Measurements from ENCODE around the gene GTF2H3.

GTF2H3 gene

GRCh38 chr12:123633379-123634141 is at the start of gene GTF2H3, which contains the start of gene EIF2B1:
TSS of gene GTF2H3 (plus strand) at chr12:123633829. CDS start at chr12:123633860, 31 bp downstream.
TSS of gene EIF2B1 (minus strand) at chr12:123633686. CDS start at chr12:123633557, 129 bp downstream.
- DNase-seq (ENCODE audit: low read depth) = peak; percentile 100
- peak within 1 kb of the TSS; percentile 99 for H3K4me3 ChIP-seq (ENCODE audit: low read depth, low read length)
- TF ChIP-seq POLR2A (IDR thresholded peaks at IDR 0.05; ENCODE audit: extremely low read depth, insufficient read length) (peak; percentile 99), MAX (IDR thresholded peaks at IDR 0.05; ENCODE audit: low read depth, low read length) (peak; percentile 98), MYC (IDR thresholded peaks at IDR 0.05; ENCODE audit: low read depth, low read length) (peak; percentile 99), CTCF (IDR thresholded peaks at IDR 0.05; ENCODE audit: low read depth, low read length) (no peak)

- TF ChIP-seq MAX (IDR thresholded peaks at IDR 0.05; ENCODE audit: low read depth, low read length) (no peak), POLR2A (IDR thresholded peaks at IDR 0.05; ENCODE audit: extremely low read depth, insufficient read length) (no peak), MYC (IDR thresholded peaks at IDR 0.05; ENCODE audit: low read depth, low read length) (no peak), CTCF (IDR thresholded peaks at IDR 0.05; ENCODE audit: low read depth, low read length) (no peak)
- no peak overlapping the region for H3K4me3 ChIP-seq (ENCODE audit: low read depth, low read length)
- no peak for DNase-seq (ENCODE audit: low read depth)
Measured at GRCh38 chr12:123591702-123592481, 41.7 kb upstream of the GTF2H3 start.

- TF ChIP-seq MYC (IDR thresholded peaks at IDR 0.05; ENCODE audit: low read depth, low read length) (no peak), CTCF (IDR thresholded peaks at IDR 0.05; ENCODE audit: low read depth, low read length) (no peak), POLR2A (IDR thresholded peaks at IDR 0.05; ENCODE audit: extremely low read depth, insufficient read length) (no peak), MAX (IDR thresholded peaks at IDR 0.05; ENCODE audit: low read depth, low read length) (no peak)
- no peak overlapping the region for H3K4me3 ChIP-seq (ENCODE audit: low read depth, low read length)
- no peak for DNase-seq (ENCODE audit: low read depth)
Measured at GRCh38 chr12:123595729-123596128, 37.9 kb upstream of the GTF2H3 start.

- no peak for TF ChIP-seq POLR2A (IDR thresholded peaks at IDR 0.05; ENCODE audit: extremely low read depth, insufficient read length)
- DNase-seq (ENCODE audit: low read depth) = no peak
- no peak overlapping the region for H3K4me3 ChIP-seq (ENCODE audit: low read depth, low read length)
Measured at GRCh38 chr12:123597100-123597499, 36.5 kb upstream of the GTF2H3 start.

- DNase-seq (ENCODE audit: low read depth) = no peak
Measured at GRCh38 chr12:123598522-123598921, 35.1 kb upstream of the GTF2H3 start.

More at GRCh38 chr12:123598522-123598921, 35.1 kb upstream of the GTF2H3 start:
- H3K4me3 ChIP-seq (ENCODE audit: low read depth, low read length) = no peak overlapping the region
- no peak for TF ChIP-seq CTCF (IDR thresholded peaks at IDR 0.05; ENCODE audit: low read depth, low read length)
- TF ChIP-seq MAX (IDR thresholded peaks at IDR 0.05; ENCODE audit: low read depth, low read length) = no peak
- no peak for TF ChIP-seq MYC (IDR thresholded peaks at IDR 0.05; ENCODE audit: low read depth, low read length)
- no peak for TF ChIP-seq POLR2A (IDR thresholded peaks at IDR 0.05; ENCODE audit: extremely low read depth, insufficient read length)

Data from NB4 (cell line).